ENCODE results near the gene SYCN. TPM values are rescaled to one million over a fixed set of nuclear protein-coding genes. Genes with fewer than 3 reads are reported as not detected.

Gene SYCN
- total and polyA plus RNA-seq, 2 of the 8 experiments (the other 6 are each of a cell fraction or from before 2014, with no cell fraction given) = not detected

GRCh38 chr19:39171479-39172465 is 32.3 kb downstream of the SYCN start (continued):
- TF ChIP-seq CHD7 (IDR thresholded peaks at IDR 0.05; ENCODE audit: insufficient replicate concordance, low read length) (no peak), SIRT6 (IDR thresholded peaks at IDR 0.05; ENCODE audit: low read length) (no peak), SIX5 (IDR thresholded peaks at IDR 0.05; ENCODE audit: low read depth, low read length) (no peak), EP300 (IDR thresholded peaks at IDR 0.05; ENCODE audit: borderline replicate concordance in 1 of 2, low read depth in 2 of 2, low read length in 2 of 2) (no peak), ASH2L (IDR thresholded peaks at IDR 0.05; ENCODE audit: low read length) (no peak), MAFK (IDR thresholded peaks at IDR 0.05; ENCODE audit: low read depth, low read length) (no peak), KDM4A (IDR thresholded peaks at IDR 0.05; ENCODE audit: low read depth, low read length, severe bottlenecking) (no peak), GABPA (IDR thresholded peaks at IDR 0.05; ENCODE audit: borderline replicate concordance, insufficient read depth, low read length) (no peak)

All from H1 (cell line).